IPS-20b (cell line): Measurements from ENCODE around the gene IKZF1.

Experiments used
- H3K27ac ChIP-seq: one replicate; pipeline ENCODE4 v1.5.1; 2013; ENCODE audit warnings: low read length
- H3K27me3 ChIP-seq: 2 replicates; pipeline ENCODE4 v1.6.1; 2013; ENCODE audit warnings: mild to moderate bottlenecking, low read length, inconsistent platforms; ENCODE audit not compliant: insufficient read depth
- H3K36me3 ChIP-seq: 2 replicates; pipeline ENCODE4 v1.6.1; 2013; ENCODE audit warnings: low read depth, mild to moderate bottlenecking, inconsistent platforms, low read length, moderate library complexity; ENCODE audit not compliant: insufficient read depth
- H3K4me1 ChIP-seq: 2 replicates; pipeline ENCODE4 v1.6.1; 2013; ENCODE audit warnings: mild to moderate bottlenecking, control low read depth, inconsistent platforms, low read length, moderate library complexity; ENCODE audit not compliant: insufficient read depth
- H3K4me3 ChIP-seq: 2 replicates; pipeline ENCODE4 v1.5.1; 2013; ENCODE audit warnings: mild to moderate bottlenecking, low read length, inconsistent platforms
- H3K9ac ChIP-seq: 2 replicates; pipeline ENCODE4 v1.6.1; 2013; ENCODE audit warnings: low read depth, mild to moderate bottlenecking, inconsistent platforms, low read length, moderate library complexity
- H3K9me3 ChIP-seq: 2 replicates; pipeline ENCODE4 v1.6.1; 2013; ENCODE audit warnings: mild to moderate bottlenecking, low read depth, low read length, inconsistent platforms; ENCODE audit not compliant: insufficient read depth

IKZF1 gene

GRCh38 chr7:50377356-50377755 lies 72.8 kb downstream of the IKZF1 start:
- peaks cover 41% of the 10 kb centered on the region for H3K4me1 ChIP-seq
- H3K27ac ChIP-seq, result no peak overlapping the region
- no peaks in the 10 kb centered on the region for H3K36me3 ChIP-seq
- no peaks in the 10 kb centered on the region for H3K27me3 ChIP-seq
- H3K9me3 ChIP-seq, result no peaks in the 10 kb centered on the region
- H3K9ac ChIP-seq, result no peak overlapping the region
- H3K4me3 ChIP-seq, result no peak overlapping the region

DNA sequence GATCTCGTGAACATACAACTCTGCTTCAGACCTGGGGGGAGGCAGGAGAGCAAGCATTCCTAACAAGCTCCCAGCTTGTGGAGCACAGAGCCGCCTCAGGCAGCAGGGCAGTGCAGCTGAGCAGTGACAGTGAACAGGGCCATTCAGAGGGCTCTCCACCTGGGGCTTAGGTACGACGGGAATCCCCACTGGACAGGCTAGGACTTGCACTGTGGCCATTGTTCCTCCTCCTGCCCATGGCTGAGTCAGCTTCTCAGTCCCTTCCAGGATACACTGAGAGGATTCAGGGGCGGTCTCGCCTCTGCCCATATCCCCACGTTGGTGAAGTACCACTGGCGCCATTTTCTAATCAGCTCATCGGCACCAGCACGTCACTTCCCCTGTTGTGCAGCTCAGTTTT lies 74.6 kb downstream of the IKZF1 start:
- Histone ChIP-seq H3K9ac (peak overlapping the region; percentile 33; the same call in 1 of the 2 replicates), H3K4me1 (peaks cover 45% of the 10 kb centered on the region), H3K36me3 (no peaks in the 10 kb centered on the region), H3K27ac (peak overlapping the region; percentile 68), H3K4me3 (peak overlapping the region; percentile 27; the same call in 1 of the 2 replicates), H3K9me3 (no peaks in the 10 kb centered on the region), H3K27me3 (no peaks in the 10 kb centered on the region)

GRCh38 chr7:50379539-50379938 lies 75.0 kb downstream of the IKZF1 start:
- Histone ChIP-seq H3K27ac (peak overlapping the region; percentile 68), H3K27me3 (no peaks in the 10 kb centered on the region), H3K9me3 (no peaks in the 10 kb centered on the region), H3K9ac (peak overlapping the region; percentile 33; the same call in 1 of the 2 replicates), H3K36me3 (no peaks in the 10 kb centered on the region), H3K4me3 (peak overlapping the region; percentile 27; the same call in 1 of the 2 replicates), H3K4me1 (peaks cover 45% of the 10 kb centered on the region)

DNA sequence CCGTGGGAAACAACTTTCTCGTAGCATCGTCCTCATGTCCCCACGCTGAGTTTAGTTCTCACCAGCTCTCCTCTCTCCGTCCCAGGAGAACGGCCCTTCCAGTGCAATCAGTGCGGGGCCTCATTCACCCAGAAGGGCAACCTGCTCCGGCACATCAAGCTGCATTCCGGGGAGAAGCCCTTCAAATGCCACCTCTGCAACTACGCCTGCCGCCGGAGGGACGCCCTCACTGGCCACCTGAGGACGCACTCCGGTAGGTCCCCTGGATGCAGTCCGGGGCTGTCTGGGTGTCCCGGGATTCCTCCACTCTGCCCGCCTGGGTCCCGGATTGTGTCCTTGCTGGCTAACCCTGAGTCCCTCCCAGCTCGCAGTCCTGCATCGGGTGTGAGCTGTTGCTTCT lies 77.9 kb downstream of the IKZF1 start:
- no peak overlapping the region for H3K4me3 ChIP-seq
- H3K9me3 ChIP-seq, result no peaks in the 10 kb centered on the region
- no peak overlapping the region for H3K27ac ChIP-seq
- no peaks in the 10 kb centered on the region for H3K27me3 ChIP-seq
- no peak overlapping the region for H3K9ac ChIP-seq
- H3K36me3 ChIP-seq, result no peaks in the 10 kb centered on the region
- H3K4me1 ChIP-seq, result peaks cover 45% of the 10 kb centered on the region

DNA sequence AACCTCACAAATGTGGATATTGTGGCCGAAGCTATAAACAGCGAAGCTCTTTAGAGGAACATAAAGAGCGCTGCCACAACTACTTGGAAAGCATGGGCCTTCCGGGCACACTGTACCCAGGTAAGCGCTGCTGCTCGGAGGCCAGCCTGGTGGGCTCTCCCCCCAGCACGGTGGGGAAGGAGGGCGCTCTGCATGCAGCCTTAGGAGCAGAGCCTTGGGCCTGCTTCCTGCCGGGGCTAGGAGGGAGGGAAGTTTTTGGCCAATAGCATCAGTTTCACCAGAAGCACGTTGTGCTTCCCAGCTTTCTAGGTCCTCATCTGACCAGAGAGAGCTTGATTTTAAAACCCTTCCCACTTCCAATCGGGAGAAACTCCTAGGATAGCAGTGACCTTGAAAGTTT lies 82.8 kb downstream of the IKZF1 start:
- Histone ChIP-seq H3K4me3 (no peak overlapping the region), H3K9ac (no peak overlapping the region), H3K27ac (no peak overlapping the region), H3K36me3 (no peaks in the 10 kb centered on the region), H3K4me1 (peaks cover 4% of the 10 kb centered on the region; the same call in 1 of the 2 replicates), H3K9me3 (no peaks in the 10 kb centered on the region), H3K27me3 (no peaks in the 10 kb centered on the region)

- Histone ChIP-seq H3K4me1 (no peaks in the 10 kb centered on the region; the same call in 1 of the 2 replicates), H3K4me3 (no peak overlapping the region), H3K27ac (no peak overlapping the region), H3K9ac (no peak overlapping the region), H3K9me3 (no peaks in the 10 kb centered on the region), H3K36me3 (no peaks in the 10 kb centered on the region), H3K27me3 (no peaks in the 10 kb centered on the region)
Observed at GRCh38 chr7:50389961-50390360, 85.4 kb downstream of the IKZF1 start.

- H3K36me3 ChIP-seq, result no peaks in the 10 kb centered on the region
Observed at GRCh38 chr7:50391386-50391785, 86.9 kb downstream of the IKZF1 start.

DNA sequence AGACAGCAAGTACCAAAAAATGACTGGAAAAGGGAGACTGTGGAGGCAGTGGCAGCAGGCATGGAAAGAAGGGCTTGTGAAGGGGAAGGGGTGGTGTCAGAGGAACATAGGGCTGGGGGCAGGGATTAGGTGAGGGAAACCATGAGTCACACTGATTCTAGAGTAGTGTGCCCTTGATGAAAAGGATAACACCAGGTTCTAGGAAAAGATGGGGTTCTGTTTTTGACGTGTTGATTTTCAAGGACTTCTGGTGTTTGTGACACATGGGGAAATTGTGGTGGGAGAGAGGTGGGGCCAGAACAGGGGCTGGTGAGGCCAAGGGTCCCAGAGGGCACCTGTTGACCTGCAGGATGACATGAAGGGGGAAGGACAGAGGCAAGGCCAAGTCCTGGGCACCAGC lies 88.6 kb downstream of the IKZF1 start:
- Histone ChIP-seq H3K9ac (no peak overlapping the region), H3K4me1 (no peaks in the 10 kb centered on the region), H3K27ac (no peak overlapping the region), H3K36me3 (no peaks in the 10 kb centered on the region), H3K4me3 (no peak overlapping the region), H3K9me3 (no peaks in the 10 kb centered on the region), H3K27me3 (no peaks in the 10 kb centered on the region)

More at GRCh38 chr7:50391386-50391785, 86.9 kb downstream of the IKZF1 start:
- Histone ChIP-seq H3K4me1 (no peaks in the 10 kb centered on the region; the same call in 1 of the 2 replicates), H3K4me3 (no peak overlapping the region), H3K27me3 (no peaks in the 10 kb centered on the region), H3K27ac (no peak overlapping the region), H3K9me3 (no peaks in the 10 kb centered on the region), H3K9ac (no peak overlapping the region)

GRCh38 chr7:50393547-50394252 lies 89.2 kb downstream of the IKZF1 start:
- H3K4me3 ChIP-seq, result no peak overlapping the region
- no peak overlapping the region for H3K27ac ChIP-seq
- no peaks in the 10 kb centered on the region for H3K36me3 ChIP-seq
- no peaks in the 10 kb centered on the region for H3K9me3 ChIP-seq
- no peaks in the 10 kb centered on the region for H3K27me3 ChIP-seq
- H3K4me1 ChIP-seq, result no peaks in the 10 kb centered on the region
- no peak overlapping the region for H3K9ac ChIP-seq

- H3K9ac ChIP-seq, result no peak overlapping the region
- H3K27ac ChIP-seq, result no peak overlapping the region
- H3K9me3 ChIP-seq, result no peaks in the 10 kb centered on the region
- no peaks in the 10 kb centered on the region for H3K36me3 ChIP-seq
- no peaks in the 10 kb centered on the region for H3K27me3 ChIP-seq
- H3K4me1 ChIP-seq, result no peaks in the 10 kb centered on the region
- no peak overlapping the region for H3K4me3 ChIP-seq
Observed at GRCh38 chr7:50394315-50394714, 89.8 kb downstream of the IKZF1 start.

- Histone ChIP-seq H3K9ac (no peak overlapping the region), H3K9me3 (no peaks in the 10 kb centered on the region), H3K4me1 (no peaks in the 10 kb centered on the region), H3K36me3 (no peaks in the 10 kb centered on the region), H3K4me3 (no peak overlapping the region), H3K27ac (no peak overlapping the region), H3K27me3 (no peaks in the 10 kb centered on the region)
Observed at GRCh38 chr7:50396856-50397255, 92.3 kb downstream of the IKZF1 start.

GRCh38 chr7:50397320-50397970 lies 92.9 kb downstream of the IKZF1 start:
- Histone ChIP-seq H3K27ac (no peak overlapping the region), H3K27me3 (no peaks in the 10 kb centered on the region), H3K9ac (no peak overlapping the region), H3K9me3 (no peaks in the 10 kb centered on the region), H3K36me3 (no peaks in the 10 kb centered on the region), H3K4me3 (no peak overlapping the region), H3K4me1 (no peaks in the 10 kb centered on the region)
